Smooth muscle cell (in vitro differentiated cells): ENCODE results near the gene SPAG17. TPM values are rescaled to one million over a fixed set of nuclear protein-coding genes. Genes with fewer than 3 reads are reported as not detected.

Source experiments
- DNase-seq: peaks from one replicate; lab custom pipeline; 2025; ENCODE audit not compliant: unreplicated experiment; lab: John Stamatoyannopoulos, UW
- H2AFZ ChIP-seq: fragments of 200-600 bp; sonication (generic); 2 replicates; pipeline ENCODE4 v1.6.0; 2016; ENCODE audit warnings: antibody characterized with exemption, low read depth, mild to moderate bottlenecking
- H3F3A ChIP-seq: fragments of 200-600 bp; sonication (generic); 2 replicates; pipeline ENCODE4 v1.6.0; 2017; ENCODE audit warnings: antibody characterized with exemption, low read depth
- H3K27ac ChIP-seq: fragments of 200-600 bp; sonication (generic); 2 replicates; pipeline ENCODE4 v1.5.1; 2016; ENCODE audit warnings: low read depth, mild to moderate bottlenecking
- H3K27me3 ChIP-seq: fragments of 200-600 bp; sonication (generic); 2 replicates; pipeline ENCODE4 v1.6.1; 2016; ENCODE audit warnings: low read depth, mild to moderate bottlenecking
- H3K36me3 ChIP-seq: fragments of 200-600 bp; sonication (generic); 2 replicates; pipeline ENCODE4 v1.5.1; 2016; ENCODE audit warnings: low read depth
- H3K4me1 ChIP-seq: fragments of 200-600 bp; sonication (generic); 2 replicates; pipeline ENCODE4 v1.5.1; 2016; ENCODE audit warnings: low read depth
- H3K4me2 ChIP-seq: fragments of 200-600 bp; sonication (generic); 2 replicates; pipeline ENCODE4 v1.6.0; 2016; ENCODE audit warnings: mild to moderate bottlenecking
- H3K4me3 ChIP-seq: fragments of 200-600 bp; sonication (generic); 2 replicates; pipeline ENCODE4 v1.5.1; 2016; ENCODE audit warnings: mild to moderate bottlenecking
- H3K79me2 ChIP-seq: fragments of 200-600 bp; sonication (generic); 2 replicates; pipeline ENCODE4 v1.6.0; 2016; ENCODE audit warnings: low read depth, mild to moderate bottlenecking
- H3K9ac ChIP-seq: fragments of 200-600 bp; sonication (generic); 2 replicates; pipeline ENCODE4 v1.6.0; 2016; ENCODE audit warnings: low read depth
- H3K9me3 ChIP-seq: fragments of 200-600 bp; sonication (generic); replicated peaks from 2 replicates; pipeline ENCODE4 v1.5.1; 2016; ENCODE audit warnings: low read depth
- H4K20me1 ChIP-seq: fragments of 200-600 bp; sonication (generic); 2 replicates; pipeline ENCODE4 v1.6.0; 2016; ENCODE audit warnings: low read depth
- CTCF ChIP-seq: fragments of 200-600 bp; sonication (generic); IDR thresholded peaks from 2 replicates; pipeline ENCODE4 v1.5.1; 2017; ENCODE audit warnings: borderline replicate concordance, mild to moderate bottlenecking, antibody characterized with exemption; ENCODE audit not compliant: insufficient read depth, poor library complexity, severe bottlenecking
- WGBS: methylation state at CpG from one replicate; pipeline ENCODE4 v1.1.7; 2016; ENCODE audit warnings: low lambda C conversion rate; 5-methylcytosine and 5-hydroxymethylcytosine counted together
- polyA plus RNA-seq: library from polyadenylated mRNA; unstranded; fragments of >200 nt; fragmentation: Nextera tagmentation; extraction: Ambion mirVana; gene quantifications from 2 replicates; pipeline ENCODE4 v1.2.1, GENCODE V29; 2016
- total RNA-seq: library from RNA; depleted of rRNA; stranded (reverse); fragments of >200 nt; gene quantifications from 2 replicates; pipeline ENCODE4 v1.2.3, GENCODE V29; 2014

The SPAG17 gene
- total and polyA plus RNA-seq, 2 experiments from 2014 or later, result 1.1 to 11.1 TPM

- TF ChIP-seq CTCF, result no peak
- H3K4me1 ChIP-seq, result no peaks in the 10 kb centered on the region
- H4K20me1 ChIP-seq, result no peaks in the 10 kb centered on the region
- no peak overlapping the region for H3K4me2 ChIP-seq
- H3K36me3 ChIP-seq, result no peaks in the 10 kb centered on the region
- DNase-seq, result no peak
- H3K4me3 ChIP-seq, result no peak overlapping the region
- no peaks in the 10 kb centered on the region for H3F3A ChIP-seq
- no peak overlapping the region for H2AFZ ChIP-seq
- no peaks in the 10 kb centered on the region for H3K27me3 ChIP-seq
- no peak overlapping the region for H3K9ac ChIP-seq
- H3K27ac ChIP-seq, result no peak overlapping the region
- 92% methylated on average over 7 of the region's 7 CpGs for WGBS
- H3K79me2 ChIP-seq, result no peaks in the 10 kb centered on the region
- H3K9me3 ChIP-seq, result no peaks in the 10 kb centered on the region
These were observed 177.0 kb downstream of the SPAG17 start for GRCh38 chr1:118008011-118008410.

GRCh38 chr1:118007391-118007790 lies 177.6 kb downstream of the SPAG17 start:
- H3K27ac ChIP-seq, result no peak overlapping the region
- WGBS, result 96% methylated on average over 2 of the region's 2 CpGs
- H3F3A ChIP-seq, result no peaks in the 10 kb centered on the region
- no peaks in the 10 kb centered on the region for H3K79me2 ChIP-seq
- H3K4me1 ChIP-seq, result no peaks in the 10 kb centered on the region
- no peak for DNase-seq
- H3K9ac ChIP-seq, result no peak overlapping the region
- no peaks in the 10 kb centered on the region for H3K9me3 ChIP-seq
- H3K27me3 ChIP-seq, result no peaks in the 10 kb centered on the region
- no peaks in the 10 kb centered on the region for H4K20me1 ChIP-seq
- TF ChIP-seq CTCF, result no peak
- no peak overlapping the region for H2AFZ ChIP-seq
- no peak overlapping the region for H3K4me3 ChIP-seq
- H3K36me3 ChIP-seq, result no peaks in the 10 kb centered on the region
- no peak overlapping the region for H3K4me2 ChIP-seq

GRCh38 chr1:118004312-118004711 lies 180.7 kb downstream of the SPAG17 start:
- H3F3A ChIP-seq, result no peaks in the 10 kb centered on the region
- H3K9ac ChIP-seq, result no peak overlapping the region
- no peaks in the 10 kb centered on the region for H3K9me3 ChIP-seq
- no peaks in the 10 kb centered on the region for H3K27me3 ChIP-seq
- no peak overlapping the region for H3K27ac ChIP-seq
- H3K4me3 ChIP-seq, result no peak overlapping the region
- H3K79me2 ChIP-seq, result no peaks in the 10 kb centered on the region
- H3K4me2 ChIP-seq, result no peak overlapping the region
- no peaks in the 10 kb centered on the region for H3K4me1 ChIP-seq
- no peak overlapping the region for H2AFZ ChIP-seq
- 75% methylated on average over 5 of the region's 5 CpGs for WGBS
- DNase-seq, result no peak
- H4K20me1 ChIP-seq, result no peaks in the 10 kb centered on the region
- TF ChIP-seq CTCF, result no peak
- no peaks in the 10 kb centered on the region for H3K36me3 ChIP-seq

- Histone ChIP-seq H3K9me3 (no peaks in the 10 kb centered on the region), H3K27ac (no peak overlapping the region), H3K36me3 (no peaks in the 10 kb centered on the region), H3K4me1 (no peaks in the 10 kb centered on the region), H4K20me1 (no peaks in the 10 kb centered on the region), H3K27me3 (no peaks in the 10 kb centered on the region), H3K4me3 (no peak overlapping the region), H3K9ac (no peak overlapping the region), H3K4me2 (no peak overlapping the region), H3F3A (no peaks in the 10 kb centered on the region), H2AFZ (no peak overlapping the region), H3K79me2 (no peaks in the 10 kb centered on the region)
- no peak for DNase-seq
- WGBS, result 66% methylated on average over 3 of the region's 3 CpGs
- TF ChIP-seq CTCF, result no peak
These were observed 199.1 kb downstream of the SPAG17 start for GRCh38 chr1:117985973-117986372.
